GM19351 (cell line): ENCODE measurements around the gene ACAD10.
A peak's percentile ranks its signal among the peaks of the same experiment; 100 is the strongest.
"Not testable (repeated sequence)": the region's sequence is repeated elsewhere in the genome, so short reads cannot be mapped to it uniquely, and the experiment has no call there.

Experiments used
- ATAC-seq: cut with Tn5 transposase; IDR thresholded peaks from one replicate; pipeline ENCODE4 v1.9.1; 2021; ENCODE audit warnings: mild to moderate bottlenecking, moderate library complexity; ENCODE audit not compliant: unreplicated experiment

ACAD10 gene

GRCh38 chr12:111685811-111686573, at the start of gene ACAD10, which contains the start of gene BRAP:
TSS of gene ACAD10 (plus strand) at chr12:111686053. CDS start at chr12:111692710, 6,657 bp downstream.
TSS of gene BRAP (minus strand) at chr12:111685956. CDS start at chr12:111685792, 164 bp downstream.
- ATAC-seq = peak; percentile 92

DNA sequence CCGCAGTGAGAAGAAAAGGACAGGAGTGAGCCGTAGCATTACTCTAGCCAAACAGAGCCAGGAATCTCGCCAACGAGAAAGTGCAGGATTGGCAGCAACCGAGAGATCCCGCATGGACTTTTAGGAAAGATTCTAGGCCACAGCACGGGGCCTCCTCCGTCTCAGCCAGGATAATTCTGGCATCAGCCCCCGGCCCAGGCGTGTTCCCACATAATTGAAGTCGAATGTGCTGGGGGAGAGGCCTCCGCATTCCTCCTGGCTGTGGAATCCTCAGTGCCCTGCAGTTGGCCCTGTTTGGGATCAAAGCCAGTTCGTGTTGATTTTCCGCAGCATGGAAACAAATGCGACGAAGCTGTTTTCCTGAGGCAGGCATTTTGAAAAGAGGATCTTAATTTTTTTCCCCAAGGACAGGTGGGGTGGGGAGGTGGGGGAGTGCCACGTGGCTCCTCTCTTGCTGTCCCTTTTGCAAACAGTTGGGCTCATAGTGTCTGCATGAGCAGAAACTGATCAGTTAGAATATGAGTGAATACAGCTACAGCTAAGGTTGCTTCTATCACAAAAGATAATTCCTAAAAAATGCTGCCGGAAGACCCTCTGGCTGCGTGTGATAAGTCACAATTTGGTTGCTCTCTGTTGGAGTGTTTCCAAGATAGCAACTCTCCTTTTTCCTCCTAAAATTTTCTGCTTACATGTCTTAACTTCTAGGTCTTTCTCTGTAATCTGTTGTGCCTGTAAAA, 49.5 kb upstream of the ACAD10 start:
- no peak for ATAC-seq

DNA sequence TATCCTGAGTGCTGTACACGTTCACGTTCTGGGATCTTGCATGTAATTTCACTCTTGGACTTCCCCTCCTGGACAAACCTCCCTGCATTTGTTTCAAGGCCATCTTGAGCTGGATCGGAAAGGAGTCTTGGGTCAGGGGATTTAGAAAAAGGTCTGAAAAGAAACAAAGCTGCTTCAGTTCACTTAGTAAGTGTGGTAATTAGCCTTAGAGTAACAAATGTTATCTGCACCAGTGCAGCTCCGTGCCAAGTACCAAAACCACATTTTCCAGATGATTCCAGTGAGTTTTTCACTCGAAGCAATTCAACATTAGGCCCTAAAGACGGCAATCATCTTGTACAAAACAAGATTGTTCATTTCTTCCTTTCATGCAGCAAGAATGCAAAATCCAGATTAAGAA, 47.3 kb upstream of the ACAD10 start:
- no peak for ATAC-seq

DNA sequence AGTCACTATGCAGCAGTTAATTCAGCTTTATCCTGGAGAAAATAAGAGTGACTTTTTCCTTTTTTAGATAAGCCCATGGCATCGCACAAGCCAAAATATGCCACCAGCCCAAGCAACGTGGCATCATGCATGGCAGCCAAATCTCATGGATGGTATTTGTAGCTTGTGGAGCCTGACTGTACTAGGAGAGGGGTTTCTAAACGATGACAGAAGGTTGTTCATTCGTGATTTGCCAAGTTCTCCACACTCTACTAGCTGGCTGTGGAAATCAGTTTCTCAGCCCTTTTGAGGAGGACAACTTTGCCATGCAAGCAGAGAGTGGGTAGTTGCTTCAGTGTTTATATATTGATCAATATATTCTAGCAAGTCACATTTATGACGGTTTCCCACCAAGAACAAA, 45.3 kb upstream of the ACAD10 start:
- no peak for ATAC-seq

GRCh38 chr12:111642681-111643426, 43.0 kb upstream of the ACAD10 start:
- no peak for ATAC-seq

- no peak for ATAC-seq
Observed at GRCh38 chr12:111643427-111643826, 42.4 kb upstream of the ACAD10 start.

DNA sequence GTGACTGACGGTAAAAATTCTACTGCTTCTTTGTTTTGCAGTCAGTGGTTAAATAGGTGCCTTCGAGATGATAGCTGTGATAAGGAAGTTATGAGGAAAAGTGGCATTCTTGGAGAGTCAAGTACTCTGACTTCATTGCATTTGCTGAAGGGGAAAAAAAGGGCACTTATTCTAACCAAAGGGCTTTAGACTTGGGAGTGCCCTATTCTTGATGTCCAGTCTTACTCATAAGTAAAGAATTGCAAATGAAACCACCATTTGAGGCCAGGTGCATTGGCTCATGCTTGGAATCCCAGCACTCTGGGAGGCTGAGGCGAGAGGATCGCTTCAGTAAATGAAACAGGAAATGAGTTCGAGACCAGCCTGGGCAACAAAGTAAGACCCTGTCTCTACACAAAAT, 40.4 kb upstream of the ACAD10 start:
- no peak for ATAC-seq

DNA sequence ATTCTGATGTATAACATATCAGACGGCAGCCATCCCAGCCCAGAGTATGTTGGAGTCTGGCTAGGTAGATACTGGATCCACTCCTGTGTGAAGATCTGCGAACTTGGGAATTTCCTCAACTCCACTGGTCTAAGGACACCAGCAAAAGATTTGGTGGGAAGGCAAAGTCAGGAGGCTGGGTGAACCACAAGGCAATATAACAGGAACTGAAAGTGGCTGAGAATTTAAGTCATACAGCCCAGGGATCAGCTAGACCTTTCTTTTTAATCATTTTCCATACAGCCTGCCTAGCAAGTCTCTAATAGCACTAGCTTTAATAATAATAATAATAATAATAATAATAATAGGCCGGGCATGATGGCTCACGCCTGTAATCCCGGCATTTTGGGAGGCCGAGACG, 34.9 kb upstream of the ACAD10 start:
- ATAC-seq = no peak

GRCh38 chr12:111652530-111652929, 33.3 kb upstream of the ACAD10 start:
- not testable (repeated sequence) for ATAC-seq

DNA sequence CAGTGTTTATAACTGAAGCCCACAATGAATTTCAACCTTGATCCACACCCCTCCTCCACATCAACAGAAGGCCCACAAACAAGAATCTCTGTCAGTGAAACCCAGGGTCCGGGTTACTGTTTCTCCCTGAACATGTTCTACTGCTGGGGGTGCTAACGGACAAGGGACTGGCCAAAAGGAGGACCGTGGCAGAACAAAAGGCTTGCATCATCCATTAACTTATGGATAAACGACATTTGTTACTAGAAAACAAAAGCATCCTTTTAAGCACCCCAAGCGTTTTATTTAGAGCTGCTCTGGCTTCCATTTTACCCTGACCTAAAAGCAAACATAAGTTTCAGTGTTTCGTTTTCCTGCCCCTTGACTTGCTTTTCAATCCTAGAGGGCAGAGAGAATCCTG, 32.3 kb upstream of the ACAD10 start:
- ATAC-seq = no peak

GRCh38 chr12:111655356-111655755, 30.5 kb upstream of the ACAD10 start:
- ATAC-seq = no peak

DNA sequence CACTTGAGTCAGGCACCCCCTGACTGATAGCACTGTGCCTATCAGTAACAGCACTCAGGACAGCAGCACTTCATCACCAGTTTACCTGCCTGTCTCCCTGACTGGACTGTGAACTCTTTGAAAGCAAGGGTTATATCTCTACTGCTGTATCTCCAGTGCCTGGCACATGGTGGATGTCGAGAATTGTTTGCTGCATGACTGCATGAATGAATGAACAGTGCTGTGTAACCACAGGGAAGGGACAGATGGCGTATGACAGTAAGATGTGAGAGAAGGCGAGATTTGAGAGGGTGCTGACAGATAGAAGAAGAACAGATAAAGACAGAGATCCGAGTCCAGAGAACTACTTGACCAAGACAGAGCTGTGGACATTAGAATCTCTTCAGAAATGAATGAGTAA, 29.8 kb upstream of the ACAD10 start:
- ATAC-seq = no peak

DNA sequence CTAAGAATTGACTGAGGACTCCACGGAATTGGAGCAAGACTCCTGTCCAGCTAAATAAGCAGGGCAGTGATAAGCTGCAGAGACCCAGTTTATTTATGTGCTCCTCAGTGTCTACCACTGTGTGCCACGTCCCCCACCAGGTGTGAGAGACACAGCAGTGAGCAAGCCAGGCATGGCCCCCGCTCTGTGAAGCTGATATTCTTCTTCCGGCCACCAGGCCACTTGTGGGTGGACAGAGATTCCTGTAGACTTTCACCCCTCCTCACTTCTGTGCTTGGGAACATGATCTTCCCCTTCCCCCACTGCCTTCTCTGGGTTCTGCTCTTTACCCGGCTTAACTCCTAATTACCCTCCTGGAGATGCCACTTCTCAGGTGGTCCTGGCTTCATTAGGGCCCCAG, 21.4 kb upstream of the ACAD10 start:
- no peak for ATAC-seq

DNA sequence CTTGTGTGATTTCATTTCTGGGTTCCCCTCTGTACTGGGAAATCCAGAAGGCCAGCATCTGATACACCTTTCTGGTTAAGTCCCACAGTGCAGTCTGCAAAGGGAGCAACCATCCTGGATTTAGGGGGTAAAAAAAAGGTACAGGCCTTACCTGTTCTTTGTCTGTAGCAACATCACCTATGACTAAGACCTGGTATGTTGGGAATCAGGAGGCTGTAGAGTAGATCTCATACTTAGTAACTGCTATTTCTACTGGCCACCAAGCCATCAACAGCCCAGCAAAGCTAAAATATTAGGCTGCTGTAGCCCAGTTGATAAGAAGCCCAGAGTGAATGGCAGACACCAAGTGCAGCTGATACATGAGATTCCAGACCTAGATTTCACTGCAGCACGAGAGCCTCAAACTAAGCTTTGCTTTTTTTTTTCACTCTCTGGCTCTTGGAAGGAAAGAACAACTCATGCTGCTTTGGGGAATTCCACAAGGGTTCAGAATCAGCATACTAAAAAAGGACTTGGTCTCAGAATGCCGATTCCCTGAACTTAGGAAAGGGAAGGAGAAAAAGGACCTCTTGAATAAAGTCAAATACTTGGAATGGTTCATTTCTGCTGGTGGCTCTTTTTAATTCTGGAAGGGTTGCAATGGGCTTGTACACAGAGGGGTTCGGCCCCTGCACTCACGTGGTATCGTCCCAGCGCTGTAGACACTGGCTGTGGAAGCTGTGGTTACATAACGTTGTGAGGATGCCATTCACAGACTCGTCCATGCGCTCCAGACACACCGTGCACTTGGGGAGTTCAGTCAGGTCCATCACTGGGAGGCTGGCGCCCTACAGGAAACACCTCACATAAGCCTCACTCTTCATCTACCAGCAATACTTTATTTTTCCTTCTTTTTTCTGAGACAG, 20.6 kb upstream of the ACAD10 start:
- no peak for ATAC-seq

- no peak for ATAC-seq
Observed at GRCh38 chr12:111672822-111673381, 13.0 kb upstream of the ACAD10 start.

GRCh38 chr12:111673503-111673902, 12.3 kb upstream of the ACAD10 start:
- no peak for ATAC-seq

DNA sequence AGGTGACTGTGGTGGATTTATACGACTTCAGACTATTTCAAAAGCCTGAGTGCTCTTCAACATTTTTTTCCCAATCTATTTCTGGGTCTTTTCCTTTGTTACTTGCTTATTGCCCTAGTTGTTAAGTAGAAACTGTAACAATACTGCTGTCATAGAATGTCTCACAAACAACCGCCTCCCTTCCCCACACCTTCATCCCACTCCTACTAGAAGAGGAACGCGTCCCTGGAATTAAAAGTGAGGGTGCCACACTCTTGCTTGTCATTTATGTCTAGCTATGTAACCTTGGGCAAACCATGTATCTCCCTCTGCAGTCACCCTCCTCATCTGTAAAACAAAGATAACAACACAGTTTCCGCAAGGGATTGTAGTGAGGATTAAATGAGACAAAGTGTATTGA, 8.7 kb upstream of the ACAD10 start:
- no peak for ATAC-seq

GRCh38 chr12:111684485-111685198, 1.2 kb upstream of the ACAD10 start:
- ATAC-seq = not testable (repeated sequence)

DNA sequence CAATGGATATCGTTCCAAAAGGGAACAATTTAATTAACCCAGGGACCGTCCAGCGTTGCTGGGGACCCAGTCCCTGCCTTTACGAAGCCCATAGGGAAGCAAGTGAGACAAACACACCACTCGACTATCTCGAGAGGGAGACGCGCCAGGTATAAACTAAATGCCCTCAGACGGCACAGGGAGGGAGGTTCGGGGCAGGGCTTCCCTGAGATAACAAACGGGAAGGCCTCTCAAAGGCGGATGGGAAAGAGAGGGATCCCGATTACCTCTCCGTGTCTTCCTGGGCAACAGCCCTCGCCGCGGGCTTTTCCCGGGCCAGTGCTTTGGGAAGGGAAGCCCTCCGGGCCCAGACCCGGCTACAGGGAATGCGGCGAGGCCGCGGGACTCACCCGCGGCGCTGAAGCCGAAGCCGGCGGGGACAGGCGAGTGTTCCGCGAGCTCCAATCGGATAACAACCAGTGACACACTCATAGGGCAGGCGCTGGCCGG, 487 bp upstream of the ACAD10 start:
- no peak for ATAC-seq
